Limb (tissue), 2 donors: ENCODE measurements around the gene ERICH6.
"Not testable (repeated sequence)": the region's sequence is repeated elsewhere in the genome, so short reads cannot be mapped to it uniquely, and the experiment has no call there.

Experiments
- DNase-seq, 2 donors: peaks; one replicate each; pipeline ENCODE4 v3.0.0-alpha.2; 2016; ENCODE audit errors: extremely low spot score in 2 of 2

ERICH6 gene

DNA sequence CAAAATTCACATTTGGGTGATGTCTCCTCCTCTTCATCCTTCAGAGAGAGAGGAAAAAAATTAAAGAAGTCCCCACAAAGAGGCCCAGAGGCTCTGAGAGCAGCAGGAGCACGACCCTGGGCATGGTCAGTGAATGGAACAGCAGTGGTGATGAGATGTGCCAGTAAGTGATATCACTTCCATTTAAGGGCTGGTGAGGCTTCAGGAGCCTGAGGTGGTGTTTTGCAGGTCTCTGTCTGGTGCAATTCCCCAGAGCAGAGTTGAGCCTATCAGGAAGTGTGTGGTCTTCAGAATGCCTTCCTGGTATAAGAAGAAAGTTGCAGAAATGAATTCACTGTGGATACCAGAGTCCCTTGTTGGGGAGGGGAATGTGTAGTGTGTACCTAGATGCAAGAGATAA is 21.4 kb downstream of the ERICH6 start:
- no peak for DNase-seq

DNA sequence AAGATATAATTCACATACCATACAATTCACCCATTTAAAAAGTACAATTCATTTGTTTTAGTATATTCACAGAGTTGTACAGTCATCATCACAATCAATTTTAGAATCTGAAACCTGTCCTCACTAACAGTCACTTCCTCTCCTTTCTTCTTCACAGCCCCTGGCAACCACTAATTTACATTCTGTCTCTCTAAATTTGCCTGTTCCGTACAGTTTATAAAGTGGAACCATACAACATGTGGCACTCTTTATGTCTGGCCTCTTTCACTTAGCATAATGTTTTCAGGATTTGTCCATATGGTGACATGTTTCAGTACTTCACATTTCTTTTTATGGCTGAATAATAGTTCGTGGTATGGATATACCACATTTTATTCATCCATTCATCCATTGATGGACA is 22.7 kb downstream of the ERICH6 start:
- DNase-seq = no peak

DNA sequence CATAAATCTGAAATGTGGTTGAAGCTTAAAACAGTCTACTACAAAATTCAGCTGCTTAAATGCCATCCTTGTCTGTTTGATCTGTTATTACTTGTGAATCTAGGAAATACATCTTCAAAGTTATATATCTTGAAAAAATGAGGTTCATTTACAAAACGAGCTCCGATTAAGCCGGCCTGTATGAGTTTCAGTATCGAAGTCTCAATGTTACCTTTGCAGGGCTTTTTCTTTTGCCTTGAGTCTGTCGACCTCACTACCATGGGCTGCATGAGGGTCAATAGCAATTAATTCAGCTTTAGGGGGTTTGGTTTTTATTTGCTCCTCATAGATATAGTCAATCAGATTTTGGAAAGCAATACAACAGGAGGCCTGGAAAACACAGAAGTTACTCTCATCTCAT is 23.2 kb downstream of the ERICH6 start:
- DNase-seq = no peak

DNA sequence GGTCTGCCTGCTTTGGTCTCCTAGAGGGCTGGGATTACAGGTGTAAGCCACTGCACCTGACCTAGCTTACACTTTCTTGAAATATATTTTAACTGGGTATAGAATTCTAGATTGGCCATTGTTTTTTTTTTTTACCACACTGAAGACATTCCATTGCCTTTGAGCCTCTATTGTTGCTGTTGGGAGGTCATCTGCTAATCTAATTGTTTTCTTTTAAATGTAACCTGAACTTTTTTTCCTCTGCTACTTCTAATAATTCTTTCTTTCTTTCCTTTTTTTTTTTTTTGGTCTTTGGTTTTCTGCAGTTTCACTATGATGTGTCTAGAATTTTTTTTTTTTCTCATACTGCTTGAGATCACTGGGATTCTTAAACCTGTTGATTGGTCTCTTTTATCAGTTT is 28.1 kb downstream of the ERICH6 start:
- DNase-seq = no peak

DNA sequence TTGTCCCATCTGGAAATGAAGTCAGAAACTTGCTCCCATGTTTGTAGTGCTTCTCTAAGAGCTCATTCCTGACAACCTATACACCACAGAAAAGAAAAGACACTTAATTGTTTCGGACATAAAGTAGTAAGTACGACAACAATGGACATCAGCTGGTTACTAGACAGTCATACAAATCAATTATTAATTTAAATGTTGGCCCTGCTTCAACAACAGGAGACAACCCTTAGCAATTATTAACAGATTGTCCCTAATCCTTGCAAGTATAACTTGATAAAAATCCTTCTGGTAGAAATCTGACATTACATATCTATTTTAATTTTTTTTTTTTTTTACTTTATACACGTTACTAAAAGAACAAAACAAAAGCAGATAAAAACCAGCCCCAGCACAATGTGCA is 29.8 kb downstream of the ERICH6 start:
- no peak for DNase-seq

DNA sequence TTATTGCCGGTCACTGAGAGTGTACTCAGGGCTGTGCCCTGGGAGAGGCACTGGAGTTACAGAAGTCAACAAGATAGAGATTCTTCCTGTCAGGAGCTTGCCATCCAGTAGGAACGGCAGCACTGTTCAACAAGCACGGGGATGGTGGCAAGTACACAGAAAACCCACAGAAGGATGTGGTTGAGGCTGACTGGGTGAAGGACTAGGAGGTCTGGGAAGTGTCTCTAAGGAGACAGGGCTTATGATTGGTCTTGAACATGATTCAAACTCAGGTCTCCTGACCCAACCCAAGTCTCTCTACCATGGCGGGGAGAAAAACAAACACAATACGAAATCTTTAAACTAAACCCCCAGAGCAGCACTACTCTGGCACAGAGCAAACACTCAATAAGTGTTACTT is 37.6 kb downstream of the ERICH6 start:
- no peak for DNase-seq

DNA sequence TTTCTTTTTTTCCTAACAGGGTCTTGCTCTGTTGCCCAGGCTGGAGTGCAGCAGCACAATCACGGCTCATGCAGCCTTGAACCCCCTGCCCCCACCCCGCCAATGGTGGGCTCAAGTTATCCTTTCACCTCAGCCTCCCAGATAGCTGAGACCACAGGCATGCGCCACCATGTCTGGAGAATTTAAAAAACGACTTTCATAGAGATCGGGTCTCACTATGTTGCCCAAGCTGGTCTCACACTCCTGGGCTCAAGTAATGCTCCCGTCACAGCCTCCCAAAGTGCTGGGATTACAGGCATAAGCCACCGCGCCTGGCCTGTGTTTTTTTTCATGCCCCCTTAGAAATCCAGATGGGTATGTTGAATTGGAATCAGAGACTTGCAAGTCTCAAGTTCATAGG is 40.3 kb downstream of the ERICH6 start:
- no peak for DNase-seq

DNA sequence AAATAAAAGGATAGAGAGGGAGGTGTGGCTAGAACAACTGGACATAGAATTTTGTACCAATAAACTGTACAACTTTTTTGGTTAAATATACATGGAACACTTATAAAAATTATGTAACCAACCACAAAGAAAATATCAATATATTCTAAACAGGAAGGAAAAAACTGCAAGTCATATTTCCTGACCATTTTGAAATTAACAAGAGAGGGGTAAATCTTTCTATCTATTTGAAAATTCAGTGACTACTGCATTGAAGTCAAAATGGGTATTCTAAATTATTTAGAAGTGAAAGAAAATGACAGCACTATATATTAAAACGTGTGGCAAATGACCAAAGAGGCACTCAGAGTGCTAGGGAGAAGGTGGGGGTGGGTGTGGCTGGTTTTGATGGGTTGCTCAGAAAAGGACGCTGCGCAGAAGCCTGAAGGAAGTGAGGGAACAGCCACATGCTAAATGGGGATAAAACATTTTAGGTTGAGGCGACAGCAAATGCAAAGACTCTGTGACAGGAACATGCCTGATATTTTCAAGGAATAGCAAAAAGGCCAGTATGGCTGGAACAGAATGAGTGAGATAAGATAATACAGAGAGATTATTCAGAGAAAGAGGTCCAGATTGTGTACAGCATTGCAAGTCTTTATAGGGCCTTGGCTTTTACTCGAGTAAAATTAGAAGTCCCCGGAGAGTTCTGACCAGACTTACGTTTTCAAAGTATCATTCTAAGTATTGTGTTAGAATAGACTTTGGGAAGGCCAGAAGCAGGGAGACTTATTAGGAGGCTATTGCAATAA is 41.1 kb downstream of the ERICH6 start:
- DNase-seq = no peak

DNA sequence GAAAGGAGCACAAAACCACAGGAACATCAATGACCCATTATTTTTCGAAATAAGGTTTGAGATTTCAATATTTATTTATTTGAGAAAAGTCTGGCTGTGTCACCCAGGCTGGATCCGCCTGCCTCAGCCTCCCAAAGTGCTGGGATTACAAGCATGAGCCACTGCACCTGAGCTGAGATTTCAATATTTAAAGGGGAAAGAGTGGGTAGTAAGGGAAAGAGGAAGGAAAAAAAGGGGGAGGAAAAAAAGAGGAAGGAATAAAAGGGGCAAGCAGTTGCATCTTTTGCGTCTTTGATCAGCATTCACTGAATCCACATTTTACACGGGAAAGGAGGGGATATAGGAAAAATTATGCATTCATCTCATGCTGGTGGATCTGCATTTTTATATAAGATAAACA is 47.4 kb downstream of the ERICH6 start:
- DNase-seq = no peak

DNA sequence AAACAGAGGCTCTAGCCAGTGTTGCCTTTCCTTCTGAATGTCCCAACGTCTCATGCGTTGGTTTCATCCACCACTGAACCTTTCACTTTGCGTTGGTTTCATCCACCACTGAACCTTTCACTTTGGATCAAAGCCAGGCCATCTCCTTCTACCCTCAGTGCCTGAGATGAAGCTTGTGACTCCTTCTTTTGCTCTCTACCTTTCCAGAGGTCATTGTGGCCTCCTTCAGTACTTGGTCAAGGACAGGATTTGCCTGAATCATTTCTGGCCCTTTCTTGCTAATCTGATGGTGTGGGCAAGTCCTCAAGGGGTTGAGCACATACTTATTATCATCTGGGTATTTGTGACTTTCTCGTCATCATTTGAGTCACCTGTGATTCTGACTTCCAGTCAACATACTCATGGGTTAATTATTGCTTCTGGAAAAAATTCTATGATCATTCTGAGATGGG is 50.6 kb downstream of the ERICH6 start:
- no peak for DNase-seq

DNA sequence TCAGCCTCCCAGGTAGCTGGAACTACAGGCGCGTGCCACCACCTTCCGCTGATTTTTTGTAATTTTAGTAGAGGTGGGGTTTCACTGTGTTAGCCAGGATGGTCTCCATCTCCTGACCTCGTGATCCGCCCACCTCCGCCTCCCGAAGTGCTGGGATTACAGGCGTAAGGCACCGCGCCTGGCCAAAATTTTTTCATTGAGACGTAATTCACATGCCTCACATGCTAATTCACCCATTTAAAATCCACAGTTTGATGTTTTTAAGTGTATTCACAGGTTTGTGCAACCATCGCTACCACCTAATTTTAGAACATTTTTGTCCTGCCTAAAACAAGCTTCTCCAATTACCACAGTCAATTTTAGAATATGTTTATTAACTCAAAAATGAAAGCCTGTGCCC is 63.5 kb downstream of the ERICH6 start:
- no peak for DNase-seq

DNA sequence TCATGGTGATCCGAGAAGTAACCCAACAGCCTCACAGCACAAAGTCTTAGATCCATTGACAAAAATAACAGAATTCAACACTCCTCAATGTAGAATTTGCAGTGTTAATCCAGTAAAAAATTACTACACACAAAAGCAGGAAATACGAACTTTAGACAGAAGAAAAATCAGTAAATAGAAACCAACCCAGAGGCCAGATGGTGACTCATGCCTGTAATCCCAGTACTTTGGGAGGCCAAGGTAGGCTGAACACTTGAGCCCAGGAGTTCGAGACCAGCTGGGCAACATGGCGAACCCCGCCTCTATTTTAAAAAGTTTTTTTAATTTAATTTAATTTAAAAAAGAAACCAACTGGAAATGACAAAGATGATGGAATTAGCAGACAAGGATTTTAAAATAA is 64.5 kb downstream of the ERICH6 start:
- DNase-seq = no peak

DNA sequence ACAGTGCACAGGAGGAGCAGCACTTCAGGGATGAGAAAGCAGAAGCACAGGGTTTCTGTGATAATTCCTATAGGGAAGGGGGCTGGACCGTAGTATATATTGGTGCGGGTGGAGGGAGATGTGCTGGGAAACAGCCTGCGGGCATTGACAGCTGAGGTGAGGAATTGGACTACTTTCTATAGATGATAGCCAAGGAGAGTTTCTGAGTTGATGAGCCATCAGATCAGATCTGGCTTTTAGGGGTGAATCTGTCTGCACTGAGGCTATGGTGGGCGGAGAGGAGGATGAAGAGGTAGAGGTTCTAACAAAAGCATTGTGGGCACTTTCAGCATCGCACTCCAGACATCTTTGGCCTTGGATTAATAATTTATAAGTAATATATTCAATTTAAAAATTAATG is 67.5 kb downstream of the ERICH6 start:
- no peak for DNase-seq

DNA sequence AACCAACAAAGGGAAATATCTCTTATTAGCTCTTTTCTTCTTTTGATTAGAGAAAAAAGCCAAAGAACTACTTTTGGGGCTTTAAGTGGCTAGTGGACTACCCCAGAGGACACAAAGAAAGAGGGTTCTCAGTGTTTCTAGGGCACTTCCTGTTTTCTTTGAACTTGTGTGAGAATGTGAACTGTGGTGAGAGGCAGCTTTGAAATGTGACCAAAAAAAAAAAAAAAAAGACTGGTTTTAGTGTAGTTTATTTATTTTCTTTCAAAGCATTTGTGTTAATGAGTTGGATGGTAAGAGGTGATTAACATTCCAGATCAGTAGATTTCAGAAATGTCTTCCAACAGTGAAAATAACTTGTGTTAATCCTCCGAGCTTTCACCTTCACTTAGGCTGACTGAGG is 68.2 kb downstream of the ERICH6 start:
- DNase-seq = no peak

DNA sequence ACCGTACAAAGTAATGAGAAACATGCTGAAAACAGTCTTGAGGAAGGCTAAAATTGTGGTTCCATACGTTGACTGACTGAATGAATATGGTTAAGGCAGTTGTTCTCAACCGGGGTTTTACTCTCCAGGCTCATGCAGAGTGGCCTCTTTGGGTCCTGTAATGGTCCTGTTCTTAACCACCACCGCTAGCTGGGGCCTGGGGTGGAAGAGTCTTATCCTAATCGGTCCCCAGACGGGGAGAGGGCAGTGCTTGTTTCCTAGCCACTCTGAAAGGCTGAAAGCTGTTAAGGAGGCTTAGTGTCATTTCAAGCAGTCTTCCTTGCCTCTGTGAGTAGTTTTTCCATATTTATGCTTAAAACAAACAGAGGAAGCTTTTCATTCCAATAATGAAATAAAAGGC is 68.6 kb downstream of the ERICH6 start:
- no peak for DNase-seq

DNA sequence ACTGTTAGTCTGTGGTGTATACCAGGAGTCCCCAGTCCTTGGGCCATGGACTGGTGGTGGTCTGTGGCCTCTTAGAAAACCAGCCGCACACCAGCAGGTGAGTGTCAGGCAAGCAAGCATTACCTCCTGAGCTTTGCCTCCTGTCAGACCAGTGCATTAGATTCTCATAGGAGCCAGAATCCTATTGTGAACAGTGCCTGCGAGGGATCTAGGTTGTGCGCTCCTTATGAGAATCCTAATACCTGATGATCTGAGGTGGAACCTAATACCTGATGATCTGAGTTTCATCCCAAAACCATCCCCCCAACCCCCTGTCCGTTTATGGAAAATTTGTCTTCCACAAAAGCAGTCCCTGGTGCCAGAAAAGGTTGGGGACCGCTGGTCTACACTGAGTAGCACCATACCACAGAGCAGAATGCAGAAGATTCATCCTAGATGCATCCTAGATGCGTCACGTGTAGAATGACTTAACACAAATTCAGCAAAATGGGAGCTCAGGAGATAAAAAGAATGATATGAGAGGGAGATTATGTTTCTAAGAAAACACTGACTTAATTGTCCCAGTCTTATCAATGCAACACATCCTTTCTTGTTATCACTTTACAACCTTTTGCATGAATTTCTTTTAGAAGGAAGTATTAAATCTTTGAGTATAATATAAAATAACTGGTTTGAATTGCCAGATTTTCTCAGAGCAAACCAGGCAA is 72.1 kb downstream of the ERICH6 start:
- no peak for DNase-seq

DNA sequence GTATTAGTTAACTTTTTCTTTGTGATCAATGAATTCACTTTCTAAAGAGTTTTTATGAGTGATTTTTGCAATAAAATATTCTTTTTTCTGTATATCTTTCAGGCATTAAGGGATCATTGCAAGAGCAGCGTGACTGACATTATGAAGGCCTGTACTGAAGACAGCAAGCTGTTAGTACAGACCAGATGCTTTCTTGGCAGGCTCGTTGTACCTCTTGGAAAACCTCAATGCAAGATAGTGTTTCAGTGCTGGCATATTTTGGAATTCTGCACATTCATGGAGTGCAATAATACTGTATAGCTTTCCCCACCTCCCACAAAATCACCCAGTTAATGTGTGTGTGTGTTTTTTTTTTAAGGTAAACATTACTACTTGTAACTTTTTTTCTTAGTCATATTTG is 76.2 kb downstream of the ERICH6 start:
- DNase-seq = peak; percentile 32 to 77

DNA sequence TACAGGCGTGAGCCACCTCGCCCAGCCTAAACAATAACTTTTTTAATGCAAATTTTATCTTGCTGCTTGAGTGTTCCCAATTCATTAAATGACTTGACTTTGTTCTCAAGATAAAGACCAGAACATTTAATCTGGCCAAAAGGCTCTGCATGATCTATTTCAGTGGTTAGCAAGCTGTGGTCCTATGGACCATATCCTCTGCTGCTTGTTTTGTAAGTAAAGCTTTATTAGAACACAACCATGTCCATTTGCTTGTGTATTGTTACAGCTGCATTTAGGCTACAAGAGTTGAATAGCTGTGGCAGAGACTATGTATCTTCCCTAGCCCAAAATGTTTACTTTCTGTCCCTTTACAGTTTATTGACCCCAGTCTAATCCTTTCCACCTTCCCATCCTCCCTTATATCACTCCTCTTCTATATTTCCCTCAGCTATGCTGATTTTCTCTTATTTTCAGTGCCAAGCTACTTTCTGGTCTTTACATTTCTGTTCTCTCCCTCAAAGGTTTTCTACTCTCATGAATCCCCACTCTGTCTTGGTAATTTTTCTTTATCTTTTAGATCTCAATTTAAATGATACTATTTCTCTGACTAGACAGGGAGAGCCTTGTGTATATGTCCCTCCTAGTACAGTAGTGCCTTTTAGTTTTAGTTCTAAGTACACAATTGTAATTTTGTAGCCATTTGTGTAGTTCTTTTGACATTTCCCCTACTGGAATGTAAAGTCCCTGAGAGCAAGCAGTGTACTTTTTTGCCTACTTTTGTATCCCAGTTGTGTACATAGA is 77.4 kb downstream of the ERICH6 start:
- DNase-seq = no peak

DNA sequence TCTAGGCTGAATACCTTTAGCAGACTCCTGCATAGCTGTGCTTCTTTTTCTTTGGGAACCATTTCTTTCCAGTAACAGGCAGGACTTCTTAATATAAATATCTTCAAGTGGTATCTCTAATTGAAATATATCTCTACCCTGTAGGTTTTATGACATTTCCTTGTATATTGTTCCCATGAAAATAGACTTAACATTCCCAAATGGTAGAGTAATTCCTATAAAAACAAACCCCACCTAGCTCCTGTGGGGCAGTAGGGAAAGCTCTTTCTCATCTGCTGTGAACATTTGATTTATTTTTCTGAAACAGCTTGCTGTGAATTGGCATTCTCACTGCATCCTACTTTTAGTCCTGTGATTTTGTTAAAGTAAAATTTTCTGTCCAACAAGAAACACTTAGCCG is 79.8 kb downstream of the ERICH6 start:
- DNase-seq = no peak

DNA sequence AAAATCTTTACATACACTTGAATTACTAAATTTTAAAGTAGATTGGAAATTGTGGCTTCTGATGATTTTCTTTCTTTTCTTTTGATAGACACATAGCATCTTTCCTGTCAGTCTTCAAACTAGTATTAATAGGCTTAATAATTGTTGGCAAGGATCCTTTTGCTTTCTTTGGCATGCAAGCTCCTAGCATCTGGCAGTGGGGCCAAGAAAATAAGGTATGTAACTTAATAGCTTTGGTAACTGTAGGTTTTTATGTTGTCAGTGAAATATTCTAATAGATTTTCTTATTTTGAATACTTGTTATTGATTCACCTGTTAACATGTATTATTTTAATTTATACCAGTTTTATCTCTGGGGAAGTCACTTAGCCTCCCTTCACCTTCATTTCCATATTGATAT is 80.8 kb downstream of the ERICH6 start:
- not testable (repeated sequence) for DNase-seq

DNA sequence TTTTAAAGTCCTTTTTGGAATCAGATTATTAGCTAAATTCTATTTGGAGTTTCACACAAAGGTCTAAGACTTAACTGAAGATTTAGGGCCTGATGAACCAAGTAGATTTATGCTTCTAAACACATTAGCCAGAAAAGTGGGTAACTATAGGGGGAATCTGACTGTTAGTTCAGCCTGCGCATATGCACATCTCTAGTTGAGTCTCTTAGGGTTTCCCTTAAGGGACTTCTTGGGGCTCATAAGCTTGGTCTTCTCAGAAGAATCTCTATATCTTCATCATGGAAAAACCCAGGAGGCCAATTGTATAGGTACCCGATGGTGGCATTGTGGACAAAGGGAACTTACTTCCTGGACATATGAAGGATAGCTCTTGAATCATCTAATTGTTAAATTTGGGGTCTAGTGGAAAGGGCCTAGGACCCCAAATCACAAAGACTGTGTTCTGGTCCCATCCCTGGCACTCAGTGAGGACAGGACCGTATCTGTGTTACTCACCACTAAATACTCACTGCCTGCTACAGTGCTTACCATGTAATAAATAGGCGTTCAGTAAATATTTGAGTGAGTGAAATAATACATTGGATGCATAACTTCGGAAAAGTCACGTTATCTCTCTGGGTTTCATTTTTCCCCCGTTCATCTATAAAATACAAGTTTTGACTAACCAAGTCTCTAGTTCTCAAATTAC is 83.6 kb downstream of the ERICH6 start:
- DNase-seq = no peak
